Left ventricle myocardium superior (tissue), 1 donor: ENCODE measurements around the gene GBA2. TPM values are rescaled to one million over a fixed set of nuclear protein-coding genes. Genes with fewer than 3 reads are reported as not detected.

Experiments
- microRNA-seq: library from miRNA; unstranded; fragments of <30 nt; microRNA quantifications from one replicate; pipeline ENCODE4 v1.2.0, GENCODE V29; 2020; ENCODE audit warnings: borderline number of aligned reads
- total RNA-seq: library from RNA; stranded (reverse); fragmentation: NEBNext Ultra II Directional; extraction: Animal tissue kit (Norgen Biotek cat#: 25700); gene quantifications from one replicate; pipeline ENCODE4 v1.2.1, GENCODE V29; 2021
- donor health status: DM: no; HTN: yes; CAD: no; lungs with severe emphysema.

Gene GBA2
- total RNA-seq, 1 donor from 2014 or later, result 90.2 TPM

Small RNA genes lying within 50 kb of the gene (microRNA-seq; reads per million reads assigned to microRNA genes)
- gene MIR6852, result not detected
- gene MIR6853, result not detected

Other genes starting within 250 kb of the GBA2 start
- 28.8 TPM for gene TESK1, start 144.0 kb downstream of the GBA2 start, total RNA-seq
- gene CD72, start 130.8 kb downstream of the GBA2 start, total RNA-seq, result 0.77 TPM
- gene SIT1, start 98.3 kb downstream of the GBA2 start, total RNA-seq, result 0.32 TPM
- gene RMRP, start 91.2 kb downstream of the GBA2 start, total RNA-seq, result 16,495 TPM
- gene CCDC107, start 90.9 kb downstream of the GBA2 start, total RNA-seq, result 45.6 TPM
- gene ARHGEF39, start 84.0 kb downstream of the GBA2 start, total RNA-seq, result 0.45 TPM
- 0.64 TPM for gene CA9, start 75.3 kb downstream of the GBA2 start, total RNA-seq
- 1,217 TPM for gene TPM2, start 59.3 kb downstream of the GBA2 start, total RNA-seq
- 243 TPM for gene TLN1, start 17.0 kb downstream of the GBA2 start, total RNA-seq
- 19.4 TPM for gene CREB3, start 16.6 kb downstream of the GBA2 start, total RNA-seq
- 32.4 TPM for gene RGP1, start 59 bp upstream of the GBA2 start, total RNA-seq
- gene MSMP, start 5.0 kb upstream of the GBA2 start, total RNA-seq, result not detected
- gene NPR2, start 42.4 kb upstream of the GBA2 start, total RNA-seq, result 24.6 TPM
- gene SPAG8, start 63.0 kb upstream of the GBA2 start, total RNA-seq, result 3.2 TPM
- 75.8 TPM for gene HINT2, start 65.8 kb upstream of the GBA2 start, total RNA-seq
- not detected for gene FAM221B, start 79.5 kb upstream of the GBA2 start, total RNA-seq
- 15.9 TPM for gene TMEM8B, start 80.0 kb upstream of the GBA2 start, total RNA-seq
- not detected for gene OR13J1, start 121.2 kb upstream of the GBA2 start, total RNA-seq
- 9.0 TPM for gene HRCT1, start 157.0 kb upstream of the GBA2 start, total RNA-seq
- gene SPAAR, start 160.3 kb upstream of the GBA2 start, total RNA-seq, result 9.8 TPM
- not detected for gene OR2S2, start 208.9 kb upstream of the GBA2 start, total RNA-seq